Fibroblast of mammary gland (primary cell): ENCODE measurements around the gene KCNIP4.

Experiments
- DNase-seq: peaks from one replicate; pipeline ENCODE4 v3.0.0-alpha.2; 2010; ENCODE audit warnings: low read depth
- H3K4me3 ChIP-seq: 2 replicates; pipeline ENCODE4 v1.5.1; 2011; ENCODE audit warnings: low read depth, mild to moderate bottlenecking, low read length, moderate library complexity; ENCODE audit not compliant: control insufficient read depth
- CTCF ChIP-seq: conservative IDR thresholded peaks from 2 replicates; pipeline ENCODE4 v1.5.1; 2011; ENCODE audit warnings: low read depth, low read length, inconsistent platforms; ENCODE audit not compliant: control insufficient read depth, insufficient read depth

KCNIP4 gene

GRCh38 chr4:21848021-21848420 lies 100.6 kb downstream of the KCNIP4 start:
- H3K4me3 ChIP-seq = no peak overlapping the region
- DNase-seq = no peak
- no peak for TF ChIP-seq CTCF

- TF ChIP-seq CTCF = no peak
- no peak overlapping the region for H3K4me3 ChIP-seq
- peak; percentile 57 for DNase-seq
Observed at GRCh38 chr4:21845663-21846062, 102.9 kb downstream of the KCNIP4 start.

- DNase-seq = no peak
- TF ChIP-seq CTCF = no peak
- no peak overlapping the region for H3K4me3 ChIP-seq
Observed at GRCh38 chr4:21835712-21836111, 112.9 kb downstream of the KCNIP4 start.

- peak; percentile 20 for DNase-seq
- H3K4me3 ChIP-seq = no peak overlapping the region
- TF ChIP-seq CTCF = no peak
Observed at GRCh38 chr4:21830272-21830671, 118.3 kb downstream of the KCNIP4 start.

GRCh38 chr4:21827575-21827974 lies 121.0 kb downstream of the KCNIP4 start:
- DNase-seq = peak; percentile 44

GRCh38 chr4:21826071-21826470 lies 122.5 kb downstream of the KCNIP4 start:
- H3K4me3 ChIP-seq = no peak overlapping the region
- no peak for TF ChIP-seq CTCF
- DNase-seq = no peak

More at GRCh38 chr4:21827575-21827974, 121.0 kb downstream of the KCNIP4 start:
- no peak for TF ChIP-seq CTCF
- H3K4me3 ChIP-seq = no peak overlapping the region

- DNase-seq = peak; percentile 33
- no peak for TF ChIP-seq CTCF
- no peak overlapping the region for H3K4me3 ChIP-seq
Observed at GRCh38 chr4:21819086-21819485, 129.5 kb downstream of the KCNIP4 start.
